AG04450 (cell line): Measurements from ENCODE around the gene LAMC2. TPM values are rescaled to one million over a fixed set of nuclear protein-coding genes. Genes with fewer than 3 reads are reported as not detected.

Experiments used
- CTCF ChIA-PET: fragments of 300-600, 350-600 bp; formaldehyde crosslinking; extraction: SDS; loops from one replicate; lab custom pipeline; 2022; ENCODE audit warnings: antibody characterized with exemption, inconsistent platforms; lab: Charles Lee
- POLR2A ChIA-PET: fragments of 350-600 bp; formaldehyde crosslinking; extraction: SDS; loops from one replicate; lab custom pipeline; 2021; ENCODE audit warnings: antibody characterized with exemption, inconsistent platforms; lab: Yijun Ruan, JAX
- DNase-seq: peaks from one replicate; pipeline ENCODE4 v3.0.0-alpha.2; 2011; ENCODE audit warnings: low read depth, low spot score
- H3K27ac ChIP-seq: one replicate; pipeline ENCODE4 v1.5.1; 2012; ENCODE audit warnings: low read depth, low read length, control low read depth
- H3K27me3 ChIP-seq: one replicate; pipeline ENCODE4 v1.6.0; 2012; ENCODE audit warnings: low read length; ENCODE audit not compliant: control insufficient read depth, insufficient read depth
- H3K4me3 ChIP-seq: 2 replicates; pipeline ENCODE4 v1.5.1; 2011; ENCODE audit warnings: mild to moderate bottlenecking, low read depth, low read length, control low read depth
- H3K9me3 ChIP-seq: 2 replicates; pipeline ENCODE4 v1.5.1; 2012; ENCODE audit warnings: low read length; ENCODE audit not compliant: control insufficient read depth, insufficient read depth
- CTCF ChIP-seq: IDR thresholded peaks from 2 replicates; pipeline ENCODE4 v1.5.1; 2011; ENCODE audit warnings: low read depth, low read length, control low read depth, inconsistent platforms
- polyA plus RNA-seq: library from polyadenylated mRNA; depleted of rRNA; stranded (reverse); fragments of >200 nt; gene quantifications from 2 replicates; pipeline ENCODE4 v1.2.3, GENCODE V29; 2011

LAMC2 gene
- polyA plus RNA-seq, 1 experiment, result 1.6 TPM

GRCh38 chr1:183215936-183216335 lies 29.9 kb downstream of the LAMC2 start:
- TF ChIP-seq CTCF, result no peak
- no peak overlapping the region for H3K27ac ChIP-seq
- CTCF ChIA-PET, result interaction anchor here (0.9 kb wide), 1 partner anchor 19 kb away, joined by 4 read pairs; no protein-coding TSS in a partner anchor
- H3K4me3 ChIP-seq, result no peak overlapping the region
- POLR2A ChIA-PET, result no interaction called here
- no peaks in the 10 kb centered on the region for H3K27me3 ChIP-seq
- no peaks in the 10 kb centered on the region for H3K9me3 ChIP-seq
- no peak for DNase-seq

- ChIA-PET POLR2A (no interaction called here), CTCF (interaction anchor here (1.8 to 3.2 kb wide), 2 partner anchors 10 to 17 kb away, joined by 11 to 16 read pairs; no protein-coding TSS in a partner anchor)
- Histone ChIP-seq H3K9me3 (no peaks in the 10 kb centered on the region), H3K27ac (no peak overlapping the region), H3K27me3 (no peaks in the 10 kb centered on the region), H3K4me3 (no peak overlapping the region)
- TF ChIP-seq CTCF, result no peak
- DNase-seq, result no peak
Observed at GRCh38 chr1:183218027-183218618, 32.1 kb downstream of the LAMC2 start.

GRCh38 chr1:183218971-183219615 lies 33.0 kb downstream of the LAMC2 start:
- no peak overlapping the region for H3K27ac ChIP-seq

GRCh38 chr1:183219616-183220009 lies 33.5 kb downstream of the LAMC2 start:
- Histone ChIP-seq H3K27ac (no peak overlapping the region), H3K9me3 (no peaks in the 10 kb centered on the region), H3K4me3 (no peak overlapping the region), H3K27me3 (no peaks in the 10 kb centered on the region)
- ChIA-PET POLR2A (no interaction called here), CTCF (interaction anchor here (0.6 to 3.2 kb wide), 5 partner anchors 9 to 257 kb away, joined by 3 to 16 read pairs (median 5); no protein-coding TSS in a partner anchor)
- no peak for DNase-seq
- no peak for TF ChIP-seq CTCF

More at GRCh38 chr1:183218971-183219615, 33.0 kb downstream of the LAMC2 start:
- DNase-seq, result no peak
- no peaks in the 10 kb centered on the region for H3K9me3 ChIP-seq
- TF ChIP-seq CTCF, result no peak
- CTCF ChIA-PET, result interaction anchor here (0.6 to 3.2 kb wide), 5 partner anchors 9 to 257 kb away, joined by 3 to 16 read pairs (median 5); no protein-coding TSS in a partner anchor
- POLR2A ChIA-PET, result no interaction called here
- no peaks in the 10 kb centered on the region for H3K27me3 ChIP-seq
- no peak overlapping the region for H3K4me3 ChIP-seq

- H3K4me3 ChIP-seq, result no peak overlapping the region
- no peaks in the 10 kb centered on the region for H3K9me3 ChIP-seq
- DNase-seq, result no peak
- H3K27ac ChIP-seq, result no peak overlapping the region
- no peaks in the 10 kb centered on the region for H3K27me3 ChIP-seq
- POLR2A ChIA-PET, result no interaction called here
- TF ChIP-seq CTCF, result no peak
- CTCF ChIA-PET, result interaction anchor here (2.5 kb wide), 1 partner anchor 12 kb away, joined by 13 read pairs; no protein-coding TSS in a partner anchor
Observed at GRCh38 chr1:183222909-183223308, 36.8 kb downstream of the LAMC2 start.
